SK-N-SH (cell line): ENCODE results near the gene ACAP2.

Experiments used
- CTCF ChIP-seq: fragments of 200-600 bp; sonication (generic); IDR thresholded peaks from 2 replicates; pipeline ENCODE4 v1.6.1; 2017; ENCODE audit warnings: antibody characterized with exemption, mild to moderate bottlenecking, moderate library complexity
- MAX ChIP-seq: IDR thresholded peaks from 2 replicates; pipeline ENCODE4 v1.4.0; 2012; ENCODE audit warnings: low read depth
- POLR2AphosphoS5 ChIP-seq: IDR thresholded peaks from 2 replicates; pipeline ENCODE4 v1.6.1; 2012; ENCODE audit warnings: low read depth, low read length
- RAD21 ChIP-seq: IDR thresholded peaks from 2 replicates; pipeline ENCODE4 v1.6.1; 2012; ENCODE audit warnings: mild to moderate bottlenecking, low read length
- SMC3 ChIP-seq: IDR thresholded peaks from 2 replicates; pipeline ENCODE4 v1.6.1; 2012; ENCODE audit warnings: low read depth, low read length, improper control_type of control experiment
- TAF1 ChIP-seq: IDR thresholded peaks from 2 replicates; pipeline ENCODE4 v1.6.1; 2012; ENCODE audit warnings: low read depth, mild to moderate bottlenecking, low read length, moderate library complexity, borderline replicate concordance
- USF2 ChIP-seq: fragments of 150-350 bp; IDR thresholded peaks from 2 replicates; pipeline ENCODE4 v1.6.1; 2017; ENCODE audit warnings: antibody characterized with exemption, low read length, low read depth, borderline replicate concordance

- TF ChIP-seq TAF1 (no peak), RAD21 (no peak), USF2 (no peak), CTCF (no peak), SMC3 (no peak), POLR2AphosphoS5 (no peak), MAX (no peak)
Measured at GRCh38 chr3:195255571-195256501, 187.0 kb downstream of the ACAP2 start.
